ENCODE data around the gene ADCY10. TPM values are rescaled to one million over a fixed set of nuclear protein-coding genes. Genes with fewer than 3 reads are reported as not detected.
"Not testable (repeated sequence)": the region's sequence is repeated elsewhere in the genome, so short reads cannot be mapped to it uniquely, and the experiment has no call there.

ADCY10 gene
- total RNA-seq, 2 experiments from 2014 or later = not detected

- Mint-ChIP-seq H3K4me3 (no peak overlapping the region), H3K9me3 (ENCODE audit: insufficient read depth) (no peaks in the 10 kb centered on the region), H3K4me1 (ENCODE audit: low read depth) (no peaks in the 10 kb centered on the region), H3K27me3 (ENCODE audit: low read depth) (no peaks in the 10 kb centered on the region), H3K36me3 (ENCODE audit: low read depth) (no peaks in the 10 kb centered on the region), H3K27ac (no peak overlapping the region)
- ChIA-PET CTCF (no interaction called here), POLR2A (no interaction called here)
- no peak for ATAC-seq
- no peak for DNase-seq
These were observed 49.4 kb downstream of the ADCY10 start for GRCh38 chr1:167864392-167865032.

- ATAC-seq (no peak), DNase-seq (no peak)
- H3K4me3 Mint-ChIP-seq = no peak overlapping the region
- no peaks in the 10 kb centered on the region for H3K4me1 Mint-ChIP-seq (ENCODE audit: low read depth)
- ChIA-PET CTCF (no interaction called here), POLR2A (no interaction called here)
- H3K9me3 Mint-ChIP-seq (ENCODE audit: insufficient read depth) = no peaks in the 10 kb centered on the region
- no peaks in the 10 kb centered on the region for H3K27me3 Mint-ChIP-seq (ENCODE audit: low read depth)
- no peaks in the 10 kb centered on the region for H3K36me3 Mint-ChIP-seq (ENCODE audit: low read depth)
- no peak overlapping the region for H3K27ac Mint-ChIP-seq
These were observed 50.0 kb downstream of the ADCY10 start for GRCh38 chr1:167863921-167864279.

- ATAC-seq; H3K36me3 Mint-ChIP-seq (ENCODE audit: low read depth); CTCF ChIA-PET: not testable (repeated sequence)
These were observed 50.6 kb downstream of the ADCY10 start for GRCh38 chr1:167863191-167863920.

GRCh38 chr1:167862432-167863076, 51.4 kb downstream of the ADCY10 start:
- Mint-ChIP-seq H3K27ac (no peak overlapping the region), H3K4me3 (no peak overlapping the region), H3K36me3 (ENCODE audit: low read depth) (no peaks in the 10 kb centered on the region), H3K4me1 (ENCODE audit: low read depth) (no peaks in the 10 kb centered on the region), H3K9me3 (ENCODE audit: insufficient read depth) (no peaks in the 10 kb centered on the region), H3K27me3 (ENCODE audit: low read depth) (no peaks in the 10 kb centered on the region)
- ATAC-seq (no peak), DNase-seq (no peak)
- CTCF ChIA-PET = no interaction called here
- POLR2A ChIA-PET = no interaction called here

More at GRCh38 chr1:167863191-167863920, 50.6 kb downstream of the ADCY10 start:
- DNase-seq; H3K27me3 Mint-ChIP-seq (ENCODE audit: low read depth); POLR2A ChIA-PET; H3K9me3 Mint-ChIP-seq (ENCODE audit: insufficient read depth); H3K27ac Mint-ChIP-seq; H3K4me1 Mint-ChIP-seq (ENCODE audit: low read depth); H3K4me3 Mint-ChIP-seq: not testable (repeated sequence)

GRCh38 chr1:167861664-167862381, 52.1 kb downstream of the ADCY10 start:
- ChIA-PET CTCF (interaction anchor here (0.8 kb wide), 1 partner anchor 147 kb away, joined by 3 read pairs; no protein-coding TSS in a partner anchor), POLR2A (no interaction called here)
- Mint-ChIP-seq H3K4me3 (no peak overlapping the region), H3K27ac (no peak overlapping the region), H3K27me3 (ENCODE audit: low read depth) (no peaks in the 10 kb centered on the region), H3K9me3 (ENCODE audit: insufficient read depth) (no peaks in the 10 kb centered on the region), H3K36me3 (ENCODE audit: low read depth) (no peaks in the 10 kb centered on the region), H3K4me1 (ENCODE audit: low read depth) (no peaks in the 10 kb centered on the region)
- no peak for ATAC-seq
- no peak for DNase-seq

GRCh38 chr1:167860231-167860923, 53.6 kb downstream of the ADCY10 start:
- Mint-ChIP-seq H3K4me3 (no peak overlapping the region), H3K36me3 (ENCODE audit: low read depth) (no peaks in the 10 kb centered on the region), H3K4me1 (ENCODE audit: low read depth) (no peaks in the 10 kb centered on the region), H3K9me3 (ENCODE audit: insufficient read depth) (no peaks in the 10 kb centered on the region), H3K27me3 (ENCODE audit: low read depth) (no peaks in the 10 kb centered on the region), H3K27ac (no peak overlapping the region)
- POLR2A ChIA-PET = interaction anchor here (0.6 to 0.8 kb wide), 2 partner anchors 8 to 32 kb away, joined by 3 read pairs; no protein-coding TSS in a partner anchor
- no peak for DNase-seq
- CTCF ChIA-PET = interaction anchor here (0.7 kb wide), 1 partner anchor 14 kb away, joined by 3 read pairs; no protein-coding TSS in a partner anchor
- ATAC-seq = no peak

GRCh38 chr1:167856711-167857418, 57.1 kb downstream of the ADCY10 start:
- Mint-ChIP-seq H3K36me3 (ENCODE audit: low read depth) (no peaks in the 10 kb centered on the region), H3K27me3 (ENCODE audit: low read depth) (peaks cover 2% of the 10 kb centered on the region), H3K4me1 (ENCODE audit: low read depth) (no peaks in the 10 kb centered on the region), H3K9me3 (ENCODE audit: insufficient read depth) (no peaks in the 10 kb centered on the region), H3K4me3 (no peak overlapping the region), H3K27ac (no peak overlapping the region)
- CTCF ChIA-PET = no interaction called here
- DNase-seq (no peak), ATAC-seq (no peak)
- POLR2A ChIA-PET = interaction anchor here (0.8 kb wide), 1 partner anchor 79 kb away, joined by 3 read pairs; the partner anchor contains the start of gene DCAF6

- H3K4me3 Mint-ChIP-seq = no peak overlapping the region
- ChIA-PET CTCF (no interaction called here), POLR2A (no interaction called here)
These were observed 59.8 kb downstream of the ADCY10 start for GRCh38 chr1:167854184-167854583.

GRCh38 chr1:167849666-167850065, 64.3 kb downstream of the ADCY10 start:
- Mint-ChIP-seq H3K36me3 (ENCODE audit: low read depth) (no peaks in the 10 kb centered on the region), H3K4me1 (ENCODE audit: low read depth) (no peaks in the 10 kb centered on the region), H3K9me3 (ENCODE audit: insufficient read depth) (no peaks in the 10 kb centered on the region), H3K4me3 (no peak overlapping the region), H3K27me3 (ENCODE audit: low read depth) (peaks cover 2% of the 10 kb centered on the region), H3K27ac (no peak overlapping the region)
- ChIA-PET POLR2A (no interaction called here), CTCF (no interaction called here)
- ATAC-seq = no peak
- DNase-seq = no peak

More at GRCh38 chr1:167854184-167854583, 59.8 kb downstream of the ADCY10 start:
- H3K9me3 Mint-ChIP-seq (ENCODE audit: insufficient read depth) = no peaks in the 10 kb centered on the region
- H3K27ac Mint-ChIP-seq = no peak overlapping the region
- DNase-seq (no peak), ATAC-seq (no peak)
- no peaks in the 10 kb centered on the region for H3K4me1 Mint-ChIP-seq (ENCODE audit: low read depth)
- peaks cover 2% of the 10 kb centered on the region for H3K27me3 Mint-ChIP-seq (ENCODE audit: low read depth)
- no peaks in the 10 kb centered on the region for H3K36me3 Mint-ChIP-seq (ENCODE audit: low read depth)

- no peak for ATAC-seq
- Mint-ChIP-seq H3K4me3 (no peak overlapping the region), H3K9me3 (ENCODE audit: insufficient read depth) (no peaks in the 10 kb centered on the region), H3K27me3 (ENCODE audit: low read depth) (peaks cover 13% of the 10 kb centered on the region), H3K27ac (no peak overlapping the region), H3K36me3 (ENCODE audit: low read depth) (no peaks in the 10 kb centered on the region), H3K4me1 (ENCODE audit: low read depth) (peaks cover 5% of the 10 kb centered on the region)
- POLR2A ChIA-PET = no interaction called here
- DNase-seq = no peak
- CTCF ChIA-PET = no interaction called here
These were observed 71.1 kb downstream of the ADCY10 start for GRCh38 chr1:167842872-167843271.

- CTCF ChIA-PET = no interaction called here
- Mint-ChIP-seq H3K36me3 (ENCODE audit: low read depth) (no peaks in the 10 kb centered on the region), H3K4me3 (no peak overlapping the region), H3K27me3 (ENCODE audit: low read depth) (peaks cover 13% of the 10 kb centered on the region), H3K4me1 (ENCODE audit: low read depth) (peaks cover 15% of the 10 kb centered on the region), H3K27ac (no peak overlapping the region), H3K9me3 (ENCODE audit: insufficient read depth) (no peaks in the 10 kb centered on the region)
- POLR2A ChIA-PET = no interaction called here
- no peak for DNase-seq
- ATAC-seq = no peak
These were observed 72.4 kb downstream of the ADCY10 start for GRCh38 chr1:167841530-167841929.
